HUES6 (cell line): Measurements from ENCODE around the gene CNTNAP5.

Experiments used
- H3K27ac ChIP-seq: 2 replicates; pipeline ENCODE4 v1.7.0; 2013; ENCODE audit warnings: low read depth, mild to moderate bottlenecking, low read length, inconsistent platforms
- H3K27me3 ChIP-seq: 2 replicates; pipeline ENCODE4 v1.6.1; 2013; ENCODE audit warnings: low read length; ENCODE audit not compliant: control insufficient read depth, insufficient read depth
- H3K36me3 ChIP-seq: 2 replicates; pipeline ENCODE4 v1.6.1; 2013; ENCODE audit warnings: low read length; ENCODE audit not compliant: control insufficient read depth, insufficient read depth
- H3K4me1 ChIP-seq: 2 replicates; pipeline ENCODE4 v1.6.1; 2013; ENCODE audit warnings: low read length; ENCODE audit not compliant: control insufficient read depth, insufficient read depth
- H3K4me3 ChIP-seq: 2 replicates; pipeline ENCODE4 v1.5.1; 2013; ENCODE audit warnings: low read depth, low read length
- H3K9ac ChIP-seq: one replicate; pipeline ENCODE4 v1.6.1; 2013; ENCODE audit warnings: mild to moderate bottlenecking, low read length
- H3K9me3 ChIP-seq: 2 replicates; pipeline ENCODE4 v1.6.1; 2013; ENCODE audit warnings: low read depth, low read length; ENCODE audit not compliant: control insufficient read depth, insufficient read depth

The CNTNAP5 gene

DNA sequence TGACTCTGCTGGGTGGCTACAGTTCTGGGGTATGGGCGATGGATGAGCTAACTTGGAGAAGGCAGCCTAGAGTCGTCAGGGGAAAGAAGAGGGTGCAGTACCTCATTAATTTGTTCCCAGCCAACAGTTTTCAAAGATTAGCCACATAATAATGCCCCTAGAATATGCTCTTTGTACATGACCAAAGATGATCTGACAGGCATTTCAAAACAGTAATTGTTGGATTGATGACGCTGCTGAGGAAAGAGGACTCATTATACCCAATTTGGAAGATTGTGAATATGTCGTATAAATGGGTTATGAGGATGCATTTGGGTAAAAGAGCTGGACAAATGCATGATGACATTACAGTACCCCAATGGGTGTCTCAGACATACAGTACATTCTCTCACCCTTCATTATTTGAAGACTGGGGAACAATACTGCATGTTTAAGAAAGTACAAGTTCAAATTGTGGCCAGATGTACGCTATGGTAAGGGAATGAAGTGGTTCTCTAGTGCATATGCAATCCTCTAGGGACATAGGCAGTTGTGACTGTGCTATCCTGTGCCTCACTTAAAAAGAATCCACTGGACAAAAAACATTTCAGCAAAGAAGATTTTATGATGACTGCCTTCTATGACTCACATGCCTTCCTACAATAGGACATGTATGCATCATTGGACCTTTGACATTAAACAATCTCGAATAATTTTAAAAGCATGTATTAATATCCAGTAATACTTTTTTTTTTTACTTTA is 233.2 kb downstream of the CNTNAP5 start:
- Histone ChIP-seq H3K27ac (no peak overlapping the region), H3K4me3 (no peak overlapping the region), H3K4me1 (no peaks in the 10 kb centered on the region), H3K36me3 (no peaks in the 10 kb centered on the region), H3K9me3 (no peaks in the 10 kb centered on the region), H3K27me3 (no peaks in the 10 kb centered on the region), H3K9ac (no peak overlapping the region)

DNA sequence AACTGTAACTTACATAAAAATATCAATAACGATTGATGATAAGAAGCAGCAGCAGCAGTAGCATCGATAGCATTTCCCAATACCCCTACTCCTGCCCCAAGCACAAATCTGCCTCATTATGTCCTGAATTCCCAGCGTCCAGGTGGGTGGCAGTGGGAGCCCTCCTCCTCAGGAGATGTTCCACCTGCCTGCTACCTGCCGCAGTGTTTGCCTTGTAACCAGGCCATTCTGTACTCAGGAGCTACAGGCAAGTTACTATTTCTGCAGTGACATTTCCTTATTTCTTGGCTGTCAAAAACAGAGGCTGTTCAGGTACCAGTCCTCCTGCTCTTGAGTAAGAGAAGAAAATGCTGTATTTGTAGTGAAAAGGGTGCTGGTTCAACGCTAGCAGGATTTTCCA is 236.4 kb downstream of the CNTNAP5 start:
- no peak overlapping the region for H3K27ac ChIP-seq
- H3K9ac ChIP-seq = no peak overlapping the region
- H3K9me3 ChIP-seq = no peaks in the 10 kb centered on the region
- no peaks in the 10 kb centered on the region for H3K36me3 ChIP-seq
- H3K4me3 ChIP-seq = no peak overlapping the region
- no peaks in the 10 kb centered on the region for H3K4me1 ChIP-seq
- H3K27me3 ChIP-seq = no peaks in the 10 kb centered on the region

DNA sequence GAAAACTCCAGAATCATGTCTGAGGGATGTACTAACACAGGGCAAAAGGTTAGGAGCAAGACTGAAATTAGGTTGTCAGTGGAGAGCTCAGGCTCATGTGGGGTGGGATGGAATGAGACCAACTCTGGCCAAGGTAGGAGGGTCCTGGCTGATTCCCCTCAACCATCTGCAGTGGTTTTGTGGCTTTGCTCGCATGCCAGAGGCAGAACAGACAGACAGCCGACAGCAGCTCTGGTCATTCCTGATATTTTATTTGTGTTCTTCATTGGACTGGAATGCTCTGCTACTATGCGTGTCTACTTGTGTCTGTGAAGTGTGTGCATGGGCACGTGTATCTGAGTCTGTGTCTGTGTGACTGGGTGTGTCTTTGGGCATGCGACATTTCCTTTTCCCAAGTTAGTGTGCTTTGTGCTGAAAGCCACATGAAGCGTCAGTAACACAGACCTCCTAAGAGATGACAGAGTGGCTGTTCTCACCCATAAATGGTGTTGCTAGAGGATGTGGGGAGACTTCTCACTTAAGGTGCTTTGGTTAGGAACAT is 239.5 kb downstream of the CNTNAP5 start:
- Histone ChIP-seq H3K27me3 (no peaks in the 10 kb centered on the region), H3K9me3 (no peaks in the 10 kb centered on the region), H3K9ac (no peak overlapping the region), H3K36me3 (no peaks in the 10 kb centered on the region), H3K4me1 (no peaks in the 10 kb centered on the region), H3K4me3 (no peak overlapping the region), H3K27ac (no peak overlapping the region)

DNA sequence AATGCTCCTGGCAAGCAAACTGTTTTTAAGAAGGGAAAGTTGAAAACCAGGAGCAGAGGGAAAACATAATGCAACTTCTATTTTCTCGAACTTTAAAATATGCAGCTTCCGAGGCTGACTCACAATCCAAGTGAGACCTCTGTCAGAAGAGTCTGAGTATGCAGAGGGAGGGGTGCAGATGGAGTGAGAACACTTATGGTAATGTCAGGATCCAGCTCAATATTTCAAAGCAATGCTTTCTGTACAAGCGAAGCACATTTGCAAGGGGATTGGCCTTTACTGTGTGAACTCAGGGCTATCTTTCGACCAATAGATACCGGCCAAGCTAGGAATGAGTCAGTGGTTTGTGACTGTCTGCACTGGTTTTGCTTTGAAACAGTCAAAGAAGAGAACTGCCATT is 242.7 kb downstream of the CNTNAP5 start:
- Histone ChIP-seq H3K9me3 (no peaks in the 10 kb centered on the region), H3K4me3 (no peak overlapping the region), H3K27ac (no peak overlapping the region), H3K36me3 (no peaks in the 10 kb centered on the region), H3K27me3 (no peaks in the 10 kb centered on the region), H3K9ac (no peak overlapping the region), H3K4me1 (no peaks in the 10 kb centered on the region)

DNA sequence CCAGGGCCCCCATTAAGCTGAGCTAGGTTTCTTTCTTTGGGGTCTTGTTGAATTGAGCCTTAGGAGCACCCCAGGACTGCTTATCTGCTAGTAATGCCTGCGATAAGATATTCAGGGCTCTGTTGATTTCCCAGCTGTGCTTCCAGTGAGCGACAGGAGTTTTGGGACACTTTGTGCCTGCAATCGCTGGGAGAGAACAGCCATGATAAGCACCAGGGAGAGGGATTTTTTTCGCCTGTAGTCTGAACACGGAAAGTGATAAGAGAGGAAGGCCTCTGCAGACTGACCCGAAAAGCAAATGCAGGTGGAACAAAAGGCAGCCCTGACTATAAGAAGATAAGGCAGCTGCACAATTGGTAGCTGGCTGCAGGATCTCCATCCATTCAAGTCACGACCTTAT is 244.3 kb downstream of the CNTNAP5 start:
- no peaks in the 10 kb centered on the region for H3K9me3 ChIP-seq
- no peaks in the 10 kb centered on the region for H3K4me1 ChIP-seq
- H3K27me3 ChIP-seq = no peaks in the 10 kb centered on the region
- no peak overlapping the region for H3K9ac ChIP-seq
- H3K27ac ChIP-seq = no peak overlapping the region
- H3K4me3 ChIP-seq = no peak overlapping the region
- H3K36me3 ChIP-seq = no peaks in the 10 kb centered on the region

DNA sequence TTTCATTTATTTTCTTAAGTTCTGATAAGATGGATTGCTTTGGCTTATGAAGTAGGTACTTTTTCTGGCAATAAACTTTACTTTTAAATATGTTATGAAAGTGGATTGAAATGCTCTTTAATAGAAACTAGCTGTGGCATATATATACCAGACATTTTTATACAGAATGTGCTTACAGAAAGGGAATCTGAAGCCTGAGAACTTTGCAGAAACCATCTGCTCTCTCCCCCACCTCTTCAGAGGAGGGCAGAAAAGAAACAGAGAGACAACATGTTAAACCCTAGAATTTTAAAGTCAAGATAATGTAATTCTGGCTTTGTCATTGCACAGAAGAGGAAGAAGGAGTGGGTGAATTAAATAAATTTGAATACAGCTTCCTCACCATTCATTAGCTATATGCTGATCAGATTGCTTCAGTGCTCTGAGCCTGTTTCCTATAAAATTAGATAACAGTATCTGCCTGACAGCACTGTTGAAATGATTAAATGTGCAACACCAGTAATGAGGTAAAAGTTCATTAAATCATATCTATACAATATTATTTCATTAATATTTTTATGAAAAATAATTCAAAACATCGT is 247.3 kb downstream of the CNTNAP5 start:
- Histone ChIP-seq H3K4me3 (no peak overlapping the region), H3K27me3 (no peaks in the 10 kb centered on the region), H3K9ac (no peak overlapping the region), H3K4me1 (no peaks in the 10 kb centered on the region), H3K27ac (no peak overlapping the region), H3K9me3 (peaks cover 9% of the 10 kb centered on the region), H3K36me3 (no peaks in the 10 kb centered on the region)

DNA sequence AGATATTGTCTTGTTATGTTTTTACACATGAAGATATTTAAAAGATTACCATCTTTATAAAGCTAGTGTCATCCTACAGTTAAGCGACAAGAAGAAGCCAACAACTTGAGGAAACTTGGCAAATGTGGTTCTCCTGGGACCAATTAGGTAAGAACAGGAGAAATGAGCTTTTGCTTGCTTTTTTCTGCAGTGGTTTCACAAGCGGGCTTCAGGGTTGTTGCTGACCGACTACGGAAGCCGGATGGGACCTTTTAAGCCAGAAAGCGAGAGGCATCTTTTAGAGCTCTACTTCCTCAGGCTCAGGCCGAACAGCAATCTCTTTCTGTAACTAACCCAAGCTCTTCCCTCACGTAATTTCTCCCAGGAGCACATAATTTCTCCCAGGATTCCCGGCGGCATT is 256.5 kb downstream of the CNTNAP5 start:
- Histone ChIP-seq H3K27me3 (no peaks in the 10 kb centered on the region), H3K4me1 (no peaks in the 10 kb centered on the region), H3K9ac (no peak overlapping the region), H3K36me3 (no peaks in the 10 kb centered on the region), H3K4me3 (no peak overlapping the region), H3K27ac (no peak overlapping the region), H3K9me3 (no peaks in the 10 kb centered on the region)

DNA sequence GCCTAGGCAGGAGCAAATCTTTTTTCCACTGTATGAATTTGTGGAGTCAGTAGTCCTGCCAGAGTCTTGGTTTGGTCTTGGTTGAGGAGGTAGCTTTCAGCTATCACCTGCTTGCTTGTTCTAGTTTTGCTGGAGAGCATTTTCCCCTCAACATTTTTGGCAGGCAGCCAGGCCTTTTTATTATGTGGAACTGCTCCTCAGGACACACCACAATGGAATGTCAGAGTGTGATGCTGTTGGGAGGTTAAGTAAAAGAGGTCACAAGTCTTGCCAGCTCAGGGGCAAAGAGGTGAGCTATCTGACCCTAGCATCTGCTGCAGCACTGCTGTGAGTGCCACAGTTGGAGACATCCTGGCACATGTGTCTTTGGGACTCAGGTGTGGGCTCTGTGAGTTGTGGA is 258.0 kb downstream of the CNTNAP5 start:
- H3K9me3 ChIP-seq = no peaks in the 10 kb centered on the region
- H3K9ac ChIP-seq = no peak overlapping the region
- no peaks in the 10 kb centered on the region for H3K27me3 ChIP-seq
- no peak overlapping the region for H3K4me3 ChIP-seq
- H3K4me1 ChIP-seq = no peaks in the 10 kb centered on the region
- no peaks in the 10 kb centered on the region for H3K36me3 ChIP-seq
- no peak overlapping the region for H3K27ac ChIP-seq

DNA sequence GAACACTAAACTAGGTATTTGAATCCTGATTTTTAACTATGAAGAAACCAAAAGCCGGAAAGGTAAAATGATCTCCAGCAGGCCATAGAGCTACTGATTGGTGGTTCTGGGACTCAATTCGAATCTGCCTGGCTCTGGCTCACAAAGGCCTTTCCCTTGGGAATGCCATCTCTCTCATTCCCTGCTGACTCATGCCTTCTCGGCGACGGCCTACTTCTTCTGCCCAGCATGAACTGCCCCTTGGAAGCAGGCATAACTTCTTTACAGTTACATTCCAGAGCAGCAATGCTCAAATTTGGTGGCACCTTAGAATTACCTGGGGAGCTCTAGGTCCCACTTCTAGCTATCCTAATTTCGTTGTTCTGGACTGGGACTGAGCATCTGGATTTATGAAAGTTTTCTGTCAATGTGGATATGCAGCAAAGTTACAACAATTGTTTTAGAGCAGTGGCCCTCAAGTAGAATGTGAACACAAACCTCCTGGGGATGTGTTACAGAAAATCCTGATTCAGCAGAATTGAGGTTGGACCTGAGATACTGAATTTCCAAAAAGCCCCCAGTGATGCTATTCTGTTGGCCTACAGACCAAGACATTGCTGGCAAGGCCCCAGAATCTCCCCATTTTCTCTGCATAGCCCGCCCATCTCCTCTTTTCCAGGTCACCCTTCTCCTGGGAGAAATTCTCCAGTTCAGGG is 261.1 kb downstream of the CNTNAP5 start:
- Histone ChIP-seq H3K4me1 (no peaks in the 10 kb centered on the region), H3K9ac (no peak overlapping the region), H3K27me3 (no peaks in the 10 kb centered on the region), H3K36me3 (no peaks in the 10 kb centered on the region), H3K4me3 (no peak overlapping the region), H3K27ac (no peak overlapping the region), H3K9me3 (no peaks in the 10 kb centered on the region)

DNA sequence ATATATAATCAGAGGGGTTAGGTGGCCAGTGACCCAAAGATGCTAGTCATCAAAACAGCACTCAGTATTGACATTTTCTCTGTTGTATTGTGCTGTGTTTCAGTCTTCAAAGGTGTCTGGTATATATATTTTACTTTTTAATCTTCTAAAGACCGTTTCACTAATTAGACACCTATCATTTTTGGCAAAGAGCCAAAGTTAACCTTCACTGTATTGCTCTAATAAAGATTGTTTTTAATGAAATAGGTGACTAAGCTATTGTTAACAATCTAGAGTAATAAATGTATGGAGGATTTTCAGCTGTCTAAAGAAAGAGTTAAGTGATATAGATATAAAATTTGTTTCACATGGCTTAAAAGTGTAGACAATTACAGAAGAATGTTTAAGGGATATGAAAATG is 264.0 kb downstream of the CNTNAP5 start:
- H3K9ac ChIP-seq = no peak overlapping the region
- H3K4me1 ChIP-seq = peaks cover 2% of the 10 kb centered on the region; the same call in 1 of the 2 replicates
- no peaks in the 10 kb centered on the region for H3K9me3 ChIP-seq
- H3K36me3 ChIP-seq = no peaks in the 10 kb centered on the region
- no peak overlapping the region for H3K4me3 ChIP-seq
- no peak overlapping the region for H3K27ac ChIP-seq
- no peaks in the 10 kb centered on the region for H3K27me3 ChIP-seq

DNA sequence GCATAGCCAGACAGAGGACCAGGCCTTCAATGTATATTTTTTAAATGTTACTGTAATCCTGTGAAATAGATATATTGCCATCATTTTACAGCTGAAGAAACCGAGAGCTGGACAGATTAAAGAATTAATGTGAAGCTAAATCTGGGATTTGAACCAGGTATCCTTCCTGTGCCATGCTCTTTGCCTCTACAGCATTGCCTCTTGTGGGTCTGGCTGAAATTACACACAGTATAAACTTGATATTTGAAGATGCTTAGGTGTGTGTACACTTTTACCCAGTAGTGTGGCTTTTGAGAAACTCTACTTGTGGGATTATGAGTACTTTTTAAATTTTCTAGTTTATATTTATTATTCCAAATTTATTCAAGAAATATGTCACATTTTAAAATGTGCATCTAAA is 264.5 kb downstream of the CNTNAP5 start:
- no peak overlapping the region for H3K9ac ChIP-seq
- H3K27ac ChIP-seq = no peak overlapping the region
- no peak overlapping the region for H3K4me3 ChIP-seq
- H3K9me3 ChIP-seq = no peaks in the 10 kb centered on the region
- H3K27me3 ChIP-seq = no peaks in the 10 kb centered on the region
- no peaks in the 10 kb centered on the region for H3K36me3 ChIP-seq
- peaks cover 2% of the 10 kb centered on the region; the same call in 1 of the 2 replicates for H3K4me1 ChIP-seq
